D341Med (cell line): ENCODE results near the gene CDV3.

Experiments used
- DNase-seq: peaks from one replicate; pipeline ENCODE4 v3.0.0; 2012; ENCODE audit warnings: low spot score

Gene CDV3

DNA sequence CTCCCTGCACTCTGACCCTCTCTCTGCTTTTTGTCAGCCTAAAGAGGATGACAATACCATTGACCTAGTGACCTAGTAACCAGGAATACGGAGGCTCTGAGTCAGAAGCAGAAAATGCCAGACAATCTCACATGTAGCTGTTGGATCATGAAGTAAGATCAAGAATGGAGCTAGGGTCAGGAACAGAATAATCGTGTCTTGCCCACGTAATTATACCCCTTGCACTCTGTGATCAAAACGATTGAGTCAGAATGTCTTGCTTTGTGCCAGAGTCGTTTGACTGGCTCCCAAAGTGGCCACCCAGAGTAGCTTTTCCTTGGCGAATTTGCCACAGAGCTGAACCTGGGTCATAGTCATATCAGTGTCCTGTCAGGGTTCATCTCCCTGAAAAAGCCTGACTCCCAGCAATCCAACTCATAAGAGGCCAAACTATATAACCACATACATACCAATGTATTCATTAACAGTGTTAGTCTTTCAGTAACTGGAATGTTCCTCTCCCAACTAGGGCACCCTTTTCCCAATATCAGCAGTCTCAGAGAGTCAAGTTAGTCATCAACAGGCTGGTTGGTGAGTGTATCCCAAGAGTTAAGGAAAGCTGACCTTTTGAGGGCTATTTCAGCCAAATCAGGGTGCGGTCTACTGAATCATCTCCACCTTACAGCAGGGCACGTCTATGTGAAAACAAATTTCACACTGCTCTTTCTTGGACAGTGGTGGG lies 5.0 kb upstream of the CDV3 start:
- no peak for DNase-seq

DNA sequence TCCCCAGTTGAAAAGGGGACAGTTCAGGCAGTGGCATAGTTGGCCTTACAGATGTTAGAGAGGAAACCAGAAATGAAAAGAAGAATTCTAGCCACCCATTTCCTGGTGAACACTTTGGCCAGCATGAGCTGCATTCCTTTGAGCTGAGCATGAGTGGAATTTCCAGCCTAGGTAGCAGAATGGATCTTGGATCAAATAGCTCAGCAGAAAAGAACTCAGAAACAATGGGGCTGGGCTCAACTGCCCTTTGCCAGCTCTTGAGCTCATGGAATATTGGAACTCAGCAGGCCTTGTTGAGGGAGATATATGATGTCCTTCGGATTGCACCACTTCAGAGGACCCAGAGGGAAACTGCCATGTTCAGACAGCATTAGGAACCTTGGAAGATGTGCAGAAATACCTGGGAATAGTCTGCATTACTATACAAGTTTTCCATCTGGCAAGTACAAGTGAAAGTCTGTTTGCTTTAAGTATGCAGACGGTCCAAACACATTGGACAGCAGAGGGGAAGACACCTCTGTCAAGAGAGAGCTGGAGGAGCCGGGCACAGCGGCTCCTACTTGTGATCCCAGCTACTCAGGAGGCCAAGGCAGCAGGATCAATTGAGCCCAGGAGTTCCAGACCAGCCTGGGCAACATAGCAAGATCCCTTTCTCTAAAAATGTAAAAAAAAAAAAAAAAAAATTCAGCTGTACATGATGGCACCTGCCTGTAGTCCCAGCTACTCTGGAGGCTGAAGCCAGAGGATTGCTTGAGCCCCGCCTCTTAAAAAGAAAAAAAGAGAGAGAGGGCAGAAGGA lies 3.1 kb upstream of the CDV3 start:
- DNase-seq, result no peak

DNA sequence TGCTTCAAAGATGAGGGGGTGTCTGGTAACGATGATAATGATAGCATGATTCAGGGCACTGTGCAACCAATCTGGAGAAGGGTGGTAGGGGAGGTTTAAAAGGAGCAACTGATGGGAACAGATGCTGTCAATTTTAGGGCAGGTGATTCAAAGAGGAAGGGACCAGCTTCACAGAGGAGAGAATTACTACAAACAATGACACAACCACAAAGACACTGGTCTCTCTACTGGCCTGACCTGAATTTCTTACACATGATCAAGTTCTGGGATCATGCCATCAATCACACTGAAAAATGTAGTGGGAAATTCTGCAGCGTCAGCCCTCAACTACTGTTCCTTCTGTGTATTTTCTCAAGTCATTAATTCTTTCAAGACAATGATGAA lies 2.6 kb upstream of the CDV3 start:
- DNase-seq, result no peak

DNA sequence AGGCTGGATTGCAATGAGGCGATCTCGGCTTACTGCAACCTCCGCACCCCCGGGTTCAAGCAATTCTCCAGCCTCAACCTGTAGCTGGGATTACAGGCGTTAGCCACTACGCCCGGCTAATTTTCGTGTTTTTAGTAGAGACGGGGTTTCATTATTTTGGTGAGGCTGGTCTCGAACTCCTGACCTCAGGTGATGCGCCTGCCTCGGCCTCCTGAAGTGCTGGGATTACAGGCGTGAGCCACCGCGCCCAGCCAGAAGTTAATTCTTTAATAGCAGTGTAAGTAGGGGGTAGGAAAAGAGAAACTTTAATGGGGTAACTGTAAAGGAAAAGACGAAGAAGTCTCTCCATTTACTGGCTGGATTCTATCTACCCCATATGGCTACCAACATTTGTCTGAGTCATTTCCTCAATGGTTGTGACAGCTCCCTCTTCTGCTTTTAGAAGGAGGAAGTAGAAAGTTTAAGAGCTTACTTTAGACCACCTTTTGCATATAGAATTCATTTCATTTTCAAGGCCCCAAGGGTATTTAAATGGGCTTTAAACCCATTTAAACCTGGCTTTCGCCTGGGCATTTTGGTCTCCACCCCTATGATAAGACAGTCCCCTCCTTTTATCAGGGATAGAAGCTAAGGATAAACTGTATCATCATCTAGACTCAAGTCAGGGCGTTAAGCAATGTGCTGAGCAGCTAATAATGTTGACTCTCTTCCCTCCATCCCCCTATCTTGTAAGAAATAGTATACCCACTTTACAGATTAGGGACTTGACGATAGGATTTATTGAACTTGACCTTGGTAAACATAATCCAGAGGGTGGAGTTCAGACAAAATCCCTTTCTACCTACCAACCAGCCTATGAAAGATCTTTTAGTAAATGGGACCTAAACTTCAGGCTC lies 1.1 kb upstream of the CDV3 start:
- DNase-seq, result no peak

DNA sequence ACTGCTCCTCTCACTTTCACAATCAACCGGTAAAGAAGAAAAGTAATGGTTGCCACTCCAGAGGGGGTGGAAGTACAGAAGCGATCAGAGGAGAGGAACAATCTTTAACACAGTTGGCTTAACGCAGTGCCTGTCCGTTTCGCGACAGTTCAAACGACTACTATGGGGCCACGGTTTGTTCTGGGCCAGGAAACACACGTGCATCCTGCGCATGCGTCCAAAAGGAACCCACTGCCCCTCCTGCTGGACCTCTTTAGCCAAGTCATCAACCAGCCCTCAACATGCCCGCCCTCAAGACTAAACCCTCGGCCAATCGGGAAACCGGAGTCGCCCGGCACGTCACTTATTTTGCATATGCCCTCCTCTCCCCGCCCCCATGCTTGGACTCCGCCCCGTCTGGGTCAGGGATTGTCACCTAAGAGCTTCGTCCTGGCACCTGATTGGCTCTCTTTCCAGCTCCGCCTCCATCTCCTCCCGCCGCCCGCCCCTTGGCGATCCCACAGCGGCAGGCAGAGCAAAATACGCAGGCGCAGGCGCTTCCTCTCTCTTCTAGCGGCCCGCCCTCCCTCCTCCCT lies 345 bp upstream of the CDV3 start:
- peak; percentile 94 for DNase-seq

DNA sequence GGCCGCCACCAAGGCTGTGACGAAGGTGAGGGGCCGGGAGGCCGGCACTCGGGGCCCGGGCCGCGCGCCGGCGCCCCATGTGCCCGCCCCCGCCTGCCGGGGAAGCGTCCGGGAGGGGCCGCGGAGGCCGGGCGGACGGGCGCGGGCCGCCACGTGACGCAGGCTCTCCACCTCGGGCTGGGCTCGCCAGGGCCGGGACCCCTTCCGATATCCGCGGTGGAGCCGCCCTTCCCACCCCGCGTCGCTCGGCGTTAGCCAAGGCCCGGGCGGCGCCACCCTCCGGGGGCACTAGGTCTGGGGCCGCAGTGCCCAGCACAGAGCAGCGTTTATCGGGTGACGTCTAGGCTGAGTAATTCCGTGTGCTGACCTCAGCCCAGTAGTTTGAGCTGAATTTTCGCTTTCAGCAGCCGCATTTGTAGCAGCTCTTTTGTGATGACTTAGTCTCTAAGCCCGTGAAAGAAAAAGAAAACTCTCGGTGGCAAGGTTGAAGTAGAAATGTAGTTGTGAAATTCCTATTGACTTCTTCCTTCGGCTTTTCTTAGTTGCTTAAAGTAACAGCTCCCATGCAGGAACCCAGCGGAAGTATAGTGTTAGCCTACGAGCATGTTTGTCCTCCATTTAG lies 885 bp downstream of the CDV3 start:
- DNase-seq, result peak; percentile 79

DNA sequence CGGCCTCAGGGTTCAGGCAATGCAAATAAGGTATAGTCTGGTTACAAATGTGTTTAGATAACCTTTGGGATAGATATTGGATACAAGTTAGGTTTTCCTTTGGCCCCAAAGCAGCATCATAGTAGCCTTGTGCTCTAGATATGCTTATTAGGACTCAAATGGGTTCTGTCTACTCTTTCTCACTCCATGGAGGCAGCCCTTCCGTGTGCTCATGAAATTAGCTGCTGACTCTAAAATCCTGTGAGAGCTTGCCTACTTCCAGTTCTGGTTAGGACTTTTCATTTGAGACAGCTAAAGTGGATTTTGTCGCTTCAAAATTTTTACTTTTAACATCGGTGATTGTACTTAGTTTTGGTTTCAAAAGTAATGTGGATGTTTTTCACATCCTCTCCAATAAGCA lies 1.6 kb downstream of the CDV3 start:
- no peak for DNase-seq

DNA sequence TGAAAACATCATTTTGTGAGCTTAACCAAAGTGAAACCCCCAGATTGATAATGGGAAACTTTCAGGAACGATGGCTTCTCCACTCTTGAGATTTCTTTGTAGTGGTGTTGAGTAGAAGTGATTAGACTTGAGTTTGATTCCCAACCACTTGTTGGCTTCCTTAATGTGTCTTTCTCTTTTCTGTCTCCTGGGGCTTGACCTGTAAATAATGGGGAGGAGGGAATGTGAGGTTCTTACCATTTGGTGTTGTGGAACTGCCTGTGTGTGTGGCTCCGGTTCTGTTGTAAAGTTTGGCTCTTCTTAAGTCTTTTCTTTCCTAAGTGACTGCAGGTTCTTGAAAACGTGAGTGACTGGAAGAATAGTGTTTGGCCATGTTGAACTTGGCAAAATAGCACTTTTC lies 2.7 kb downstream of the CDV3 start:
- no peak for DNase-seq

DNA sequence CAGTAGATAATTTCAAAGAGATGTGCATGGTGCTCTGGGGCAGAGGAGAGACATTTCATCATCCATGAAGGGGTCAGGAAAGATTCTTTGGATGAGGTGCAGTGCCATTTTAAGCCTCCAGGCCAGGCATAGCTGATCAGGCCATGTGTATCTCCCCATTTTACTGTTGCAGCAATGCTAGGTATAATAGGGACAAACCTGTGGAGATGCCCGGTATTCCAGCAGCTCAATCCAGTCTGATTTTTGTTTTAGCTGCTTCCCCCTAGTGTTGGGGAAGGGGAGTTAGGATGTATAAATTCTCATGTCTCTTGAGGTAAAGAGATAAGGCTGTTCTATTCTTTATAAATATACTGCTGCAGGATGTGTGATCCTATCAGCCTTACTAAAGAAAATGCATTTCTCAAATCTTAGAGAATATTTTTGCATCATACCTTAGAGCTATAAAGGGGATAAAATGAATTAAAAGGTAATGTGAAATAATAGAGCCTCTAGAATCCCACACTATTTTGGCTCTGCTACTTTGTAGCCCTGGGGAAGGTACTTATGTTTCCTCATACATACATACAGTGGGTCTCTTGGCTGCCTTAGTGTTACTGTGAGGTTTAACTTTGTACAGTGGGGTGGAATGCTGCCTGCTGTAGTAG lies 5.2 kb downstream of the CDV3 start:
- peak; percentile 60 for DNase-seq

DNA sequence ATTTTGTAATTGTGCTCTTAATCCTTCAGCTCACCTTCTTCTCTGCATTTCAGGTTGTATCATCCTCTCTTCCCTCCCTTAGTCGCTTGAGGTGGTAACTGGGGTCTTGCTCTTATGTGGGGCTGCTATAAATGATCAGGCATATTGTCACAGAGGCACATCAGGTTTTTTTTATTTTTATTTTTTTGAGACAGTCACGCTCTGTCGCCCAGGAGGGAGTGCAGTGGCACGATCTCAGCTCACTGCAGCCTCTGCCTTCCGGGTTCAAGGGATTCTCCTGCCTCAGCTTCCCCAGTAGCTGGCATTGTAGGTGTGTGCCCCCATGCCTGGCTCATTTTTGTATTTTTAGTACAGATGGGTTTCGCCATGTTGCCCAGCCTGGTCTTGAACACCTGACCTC lies 9.9 kb downstream of the CDV3 start:
- DNase-seq, result no peak

DNA sequence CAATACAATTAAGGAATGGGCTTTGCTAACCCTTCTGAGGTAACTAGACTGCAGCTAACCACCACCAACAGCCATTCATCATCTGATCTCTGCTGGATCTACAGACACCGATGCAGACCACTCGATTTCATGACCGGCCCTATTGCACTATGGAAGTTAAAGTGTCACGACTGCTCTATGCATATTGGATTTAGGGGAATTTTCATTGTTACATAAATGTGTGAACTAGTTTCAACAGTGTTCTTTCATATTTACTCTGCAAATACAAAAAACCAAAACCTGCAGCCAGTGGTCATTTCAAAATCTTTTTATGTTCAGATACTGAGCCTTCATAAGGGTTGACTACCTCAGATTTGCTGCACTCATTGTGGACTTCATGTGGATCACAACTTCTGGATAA lies 14.5 kb downstream of the CDV3 start:
- no peak for DNase-seq

DNA sequence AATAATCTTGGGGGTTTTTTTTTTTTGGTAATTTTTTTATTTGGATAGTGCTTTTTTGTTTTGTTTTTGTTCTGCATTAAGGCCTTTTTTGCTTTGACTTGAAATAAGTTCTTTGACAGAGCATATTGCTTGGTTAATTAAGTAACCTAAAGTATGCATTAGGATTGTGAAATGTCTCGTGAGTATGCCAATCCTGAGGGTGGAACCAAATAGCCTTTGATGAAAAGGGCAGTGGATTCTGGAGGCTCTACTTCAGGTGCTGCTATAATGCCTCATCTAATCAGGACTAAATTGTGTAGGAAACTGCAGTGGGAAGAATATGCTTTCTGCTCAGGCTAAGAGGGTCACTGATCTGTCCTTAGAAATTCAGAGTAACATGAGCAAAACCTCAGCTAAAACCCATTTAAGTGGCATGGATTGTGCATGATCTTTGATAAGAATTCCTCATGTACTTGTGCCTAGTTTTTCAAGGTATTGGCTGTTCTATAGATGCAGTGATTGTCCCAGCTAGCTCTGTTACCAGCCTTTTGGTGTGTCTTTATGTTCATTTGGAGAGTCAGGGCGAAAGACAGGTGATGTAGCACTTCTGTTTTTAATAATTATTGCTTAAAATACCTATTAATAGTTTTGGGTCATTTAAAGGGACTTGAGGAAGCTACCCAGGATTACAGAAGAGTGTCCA lies 15.4 kb downstream of the CDV3 start:
- DNase-seq, result no peak

DNA sequence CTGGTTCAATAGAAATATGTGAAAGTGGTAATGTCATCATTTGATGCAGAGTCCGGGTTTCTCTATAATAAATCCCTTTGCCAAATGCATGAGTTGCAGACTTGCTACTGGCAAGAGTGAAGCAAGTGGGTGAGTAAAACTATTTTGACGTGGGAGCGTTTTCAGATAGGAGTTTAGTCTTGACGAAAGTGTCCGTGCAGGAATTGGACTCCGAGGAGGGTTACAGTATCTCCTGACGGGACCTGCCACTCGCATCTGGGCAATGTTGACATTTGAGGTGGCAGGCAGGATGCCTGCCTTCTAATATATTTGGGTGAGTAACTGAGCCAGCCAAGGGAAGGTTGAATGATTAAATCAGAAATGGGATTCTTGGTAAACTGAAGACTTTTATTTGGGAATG lies 16.0 kb downstream of the CDV3 start:
- DNase-seq, result no peak

DNA sequence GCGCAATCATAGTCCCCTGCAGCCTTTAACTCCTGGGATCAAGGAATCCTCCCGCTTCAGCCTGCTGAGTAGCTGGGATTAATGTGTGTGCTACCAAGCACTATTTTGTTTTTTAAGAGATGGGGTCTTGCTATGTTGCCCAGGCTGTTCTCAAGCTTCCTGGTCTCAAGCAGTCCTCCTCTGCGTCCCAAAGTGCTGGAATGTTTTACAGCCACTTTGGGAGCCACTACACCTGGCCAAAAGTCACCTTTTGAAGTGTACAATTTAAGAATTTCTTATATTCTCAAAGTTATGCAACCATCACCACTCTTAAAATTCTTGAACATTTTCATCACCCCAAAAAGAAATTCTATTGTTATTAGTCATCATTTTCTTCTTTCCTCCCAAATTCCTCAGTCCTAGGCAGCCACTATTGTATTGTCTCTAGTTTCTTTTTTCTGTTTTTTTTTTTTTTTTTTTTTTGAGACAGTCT lies 17.8 kb downstream of the CDV3 start:
- DNase-seq, result no peak

DNA sequence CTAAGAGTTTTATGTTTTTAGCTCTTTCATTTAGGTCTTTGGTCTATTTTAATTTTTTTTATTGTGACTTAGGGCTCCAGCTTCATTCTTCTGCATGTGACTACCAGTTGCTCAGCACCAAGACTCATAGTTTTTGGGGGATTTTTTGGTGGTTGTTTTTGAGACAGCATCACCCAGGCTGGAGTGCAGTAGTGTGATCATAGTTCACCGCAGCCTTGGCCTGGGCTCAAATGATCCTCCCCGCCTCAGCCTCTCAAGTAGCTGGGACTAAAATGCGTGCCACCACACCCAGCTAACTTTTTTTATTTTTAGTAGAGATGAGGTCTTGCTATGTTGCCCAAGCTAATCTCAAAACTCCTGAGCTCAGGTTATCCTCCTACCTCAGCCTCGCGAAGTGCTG lies 19.4 kb downstream of the CDV3 start:
- DNase-seq, result no peak

DNA sequence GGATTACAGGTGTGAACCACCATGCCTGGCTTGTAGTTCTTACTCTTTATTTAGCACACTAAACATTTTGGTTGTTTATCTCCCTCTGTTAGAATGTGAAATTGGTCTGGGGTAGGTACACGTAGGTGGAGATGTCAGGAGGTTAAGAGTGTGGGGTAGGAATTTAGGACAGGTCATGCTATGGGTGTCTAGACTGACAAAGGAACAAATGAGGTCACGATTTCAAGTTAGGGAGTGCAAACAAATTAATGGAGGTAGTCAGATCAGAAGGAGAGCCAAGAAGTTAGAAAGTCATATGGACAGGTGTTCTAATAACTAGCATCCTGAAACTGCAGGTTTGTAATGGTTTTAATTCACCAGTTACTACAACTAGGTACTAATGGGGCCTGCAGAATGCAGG lies 19.8 kb downstream of the CDV3 start:
- DNase-seq, result no peak

DNA sequence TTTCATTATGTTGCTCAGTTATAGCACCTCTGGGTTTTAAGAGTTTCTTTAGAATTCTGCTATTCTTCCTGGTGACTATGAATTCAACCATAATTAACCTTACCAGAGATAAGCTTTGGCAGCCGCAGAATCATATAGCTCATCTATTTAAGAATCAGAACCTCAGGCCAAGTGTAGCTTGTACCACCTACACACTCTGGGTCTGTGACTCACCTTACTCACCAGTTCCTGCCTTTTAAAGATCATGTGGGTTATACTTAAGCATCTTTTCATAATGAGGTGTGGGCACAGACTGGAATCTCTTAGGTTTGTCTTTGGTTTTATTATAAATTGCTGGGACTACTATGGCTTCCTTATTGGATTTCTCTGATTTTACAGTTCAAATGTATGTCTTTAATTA lies 21.9 kb downstream of the CDV3 start:
- no peak for DNase-seq

DNA sequence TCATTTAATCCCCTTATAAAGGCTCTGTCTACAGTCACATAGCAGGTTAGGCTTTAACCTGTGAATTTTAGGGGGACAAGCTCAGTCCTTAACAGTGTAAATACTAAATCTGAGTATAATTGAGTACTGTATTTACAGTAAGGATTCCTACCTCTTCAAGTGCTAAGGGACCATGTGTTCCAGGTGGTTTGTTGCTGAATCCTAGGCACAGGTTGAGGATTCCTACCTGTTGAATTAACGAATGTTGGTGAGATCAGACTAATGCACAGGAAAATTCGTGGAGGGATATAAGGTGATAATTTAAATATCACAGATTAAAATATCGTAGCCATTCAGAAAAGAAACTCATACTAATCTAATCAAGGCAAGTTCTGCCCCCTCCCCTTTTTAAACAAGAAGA lies 24.9 kb downstream of the CDV3 start:
- no peak for DNase-seq

DNA sequence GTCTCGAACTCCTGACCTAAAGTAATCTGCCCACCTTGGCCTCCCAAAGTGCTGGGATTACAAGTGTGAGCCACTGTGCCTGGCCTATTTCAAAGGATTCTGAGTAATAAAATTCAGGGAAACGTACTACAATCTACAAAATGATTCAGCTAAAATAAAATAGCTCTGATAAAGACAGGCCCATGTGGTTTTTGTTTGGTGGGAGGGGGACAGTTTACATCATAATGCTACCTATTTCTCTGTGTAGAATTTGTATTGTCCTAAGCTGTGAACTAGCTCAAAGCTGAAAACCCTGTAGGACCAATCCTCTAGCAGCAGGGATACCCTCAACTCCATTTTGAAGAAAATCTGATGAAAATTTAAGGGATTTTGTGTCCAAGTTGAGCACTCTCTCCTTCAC lies 25.8 kb downstream of the CDV3 start:
- no peak for DNase-seq

DNA sequence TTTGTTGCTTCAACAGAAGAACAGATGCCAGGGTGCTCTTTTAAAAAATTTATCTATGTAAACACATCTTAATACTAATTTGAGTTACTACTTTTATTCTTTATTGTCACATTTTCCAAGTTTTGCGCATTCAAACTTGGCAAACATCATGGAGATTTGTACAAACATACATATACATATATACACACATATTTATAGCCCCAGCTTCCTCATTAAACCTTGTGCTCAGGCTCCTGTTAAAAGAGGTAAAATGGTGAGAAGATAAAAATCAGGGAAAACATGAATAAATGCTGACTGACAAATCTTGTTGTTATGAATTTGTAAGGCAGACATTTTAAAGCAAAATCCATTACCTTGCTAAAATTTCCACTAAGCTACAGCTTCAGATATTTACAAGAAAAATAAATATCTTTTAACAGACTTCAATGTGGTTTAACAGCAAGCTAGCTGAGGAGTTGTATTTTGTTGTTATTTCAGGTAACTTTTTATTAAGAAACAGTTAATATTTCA lies 27.1 kb downstream of the CDV3 start:
- DNase-seq, result no peak

DNA sequence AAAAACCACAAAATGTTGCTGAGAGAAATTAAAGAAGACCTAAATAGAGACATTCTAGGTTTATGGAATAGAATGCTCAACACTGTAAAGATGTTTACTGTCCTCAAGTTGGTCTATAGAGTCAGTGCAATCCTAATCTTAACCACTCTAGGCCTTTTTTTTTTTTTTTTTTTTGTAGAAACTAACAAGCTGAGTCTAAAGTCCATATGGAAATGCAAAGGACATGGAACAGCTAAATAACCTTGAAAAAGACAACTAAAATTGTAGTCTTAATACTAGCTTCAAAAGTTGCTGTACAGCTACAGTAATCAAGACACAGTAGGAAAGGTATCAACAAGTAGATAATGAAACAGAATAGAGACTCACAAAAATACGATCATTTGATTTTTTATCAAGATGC lies 32.9 kb downstream of the CDV3 start:
- no peak for DNase-seq
